ENCODE results near the gene KRTAP10-8.

GRCh38 chr21:44612669-44613229, 870 bp downstream of the KRTAP10-8 start:
- TF ChIP-seq CTCF (IDR thresholded peaks at IDR 0.05; ENCODE audit: low read depth, low read length, poor library complexity, severe bottlenecking) = no peak
- TF ChIP-seq EZH2phosphoT487 (IDR thresholded peaks at IDR 0.05; ENCODE audit: borderline replicate concordance, low read length) = no peak
